ENCODE measurements around the gene SLC12A1.
"Not testable (repeated sequence)": the region's sequence is repeated elsewhere in the genome, so short reads cannot be mapped to it uniquely, and the experiment has no call there.

- TF ChIP-seq CTCF (IDR thresholded peaks at IDR 0.05; ENCODE audit: low read length); EZH2 (optimal IDR thresholded peaks at IDR 0.05; ENCODE audit: low read depth, low read length); EZH2phosphoT487 (IDR thresholded peaks at IDR 0.05; ENCODE audit: low read length): not testable (repeated sequence)
These were observed 120.1 kb downstream of the SLC12A1 start for GRCh38 chr15:48326180-48326579.

Data from MM.1S (cell line).